ENCODE data around the gene COL18A1.

Gene COL18A1

GRCh38 chr21:45533846-45534635 lies 129.1 kb downstream of the COL18A1 start:
- TF ChIP-seq CTCF (conservative IDR thresholded peaks at IDR 0.05): no peak
- no peak for TF ChIP-seq ZFX (IDR thresholded peaks at IDR 0.05)

GRCh38 chr21:45534636-45535331 lies 129.8 kb downstream of the COL18A1 start:
- H3K27ac ChIP-seq: no peak overlapping the region
- TF ChIP-seq CTCF (conservative IDR thresholded peaks at IDR 0.05) (no peak), ZFX (IDR thresholded peaks at IDR 0.05) (no peak)

More at GRCh38 chr21:45533846-45534635, 129.1 kb downstream of the COL18A1 start:
- no peak overlapping the region for H3K27ac ChIP-seq

GRCh38 chr21:45535341-45536081 lies 130.5 kb downstream of the COL18A1 start:
- no peak for TF ChIP-seq CTCF (conservative IDR thresholded peaks at IDR 0.05)
- TF ChIP-seq ZFX (IDR thresholded peaks at IDR 0.05): no peak
- H3K27ac ChIP-seq: no peak overlapping the region

- H3K27ac ChIP-seq: no peak overlapping the region
- no peak for TF ChIP-seq ZFX (IDR thresholded peaks at IDR 0.05)
- no peak for TF ChIP-seq CTCF (conservative IDR thresholded peaks at IDR 0.05)
Observed at GRCh38 chr21:45536301-45537081, 131.5 kb downstream of the COL18A1 start.

GRCh38 chr21:45537111-45537745 lies 132.3 kb downstream of the COL18A1 start:
- H3K27ac ChIP-seq: no peak overlapping the region
- no peak for TF ChIP-seq CTCF (conservative IDR thresholded peaks at IDR 0.05)
- TF ChIP-seq ZFX (IDR thresholded peaks at IDR 0.05): no peak

- TF ChIP-seq ZFX (IDR thresholded peaks at IDR 0.05): no peak
- TF ChIP-seq CTCF (conservative IDR thresholded peaks at IDR 0.05): no peak
Observed at GRCh38 chr21:45537746-45538291, 132.9 kb downstream of the COL18A1 start.

More at GRCh38 chr21:45537746-45538291, 132.9 kb downstream of the COL18A1 start:
- no peak overlapping the region for H3K27ac ChIP-seq
